Measurements from ENCODE around the gene MAPKAPK2.

- no peak for TF ChIP-seq CTCF (IDR thresholded peaks at IDR 0.05; ENCODE audit: low read length)
- TF ChIP-seq EZH2 (optimal IDR thresholded peaks at IDR 0.05; ENCODE audit: low read depth, low read length), result no peak
- TF ChIP-seq EZH2phosphoT487 (IDR thresholded peaks at IDR 0.05; ENCODE audit: low read length), result no peak
Observed at GRCh38 chr1:206649261-206649921, 35.3 kb upstream of the MAPKAPK2 start.

Measured in MM.1S (cell line).